GM21447 (cell line): ENCODE measurements around the gene FAF1.
A peak's percentile ranks its signal among the peaks of the same experiment; 100 is the strongest.
"Not testable (repeated sequence)": the region's sequence is repeated elsewhere in the genome, so short reads cannot be mapped to it uniquely, and the experiment has no call there.

Source experiments
- ATAC-seq: cut with Tn5 transposase; IDR thresholded peaks from one replicate; pipeline ENCODE4 v1.9.1; 2021; ENCODE audit not compliant: unreplicated experiment

Gene FAF1

DNA sequence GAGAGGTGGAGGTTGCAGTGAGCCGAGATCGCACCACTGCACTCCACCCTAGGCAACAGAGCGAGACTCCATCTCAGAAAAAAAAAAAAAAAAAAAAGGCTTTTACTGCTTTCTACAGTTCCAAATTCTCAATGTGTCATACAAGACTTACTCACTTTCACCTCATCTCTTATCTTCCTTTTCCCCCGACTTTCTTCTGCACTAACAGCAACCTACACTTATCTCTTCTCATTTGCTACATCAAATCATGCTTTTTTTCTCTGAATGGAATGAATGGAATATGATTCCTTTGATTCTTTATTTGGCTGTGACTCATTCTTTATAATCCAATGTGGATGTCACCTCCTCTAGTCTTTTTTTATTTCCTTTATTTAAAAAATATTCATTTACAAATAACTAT, 368.5 kb downstream of the FAF1 start:
- ATAC-seq = no peak

DNA sequence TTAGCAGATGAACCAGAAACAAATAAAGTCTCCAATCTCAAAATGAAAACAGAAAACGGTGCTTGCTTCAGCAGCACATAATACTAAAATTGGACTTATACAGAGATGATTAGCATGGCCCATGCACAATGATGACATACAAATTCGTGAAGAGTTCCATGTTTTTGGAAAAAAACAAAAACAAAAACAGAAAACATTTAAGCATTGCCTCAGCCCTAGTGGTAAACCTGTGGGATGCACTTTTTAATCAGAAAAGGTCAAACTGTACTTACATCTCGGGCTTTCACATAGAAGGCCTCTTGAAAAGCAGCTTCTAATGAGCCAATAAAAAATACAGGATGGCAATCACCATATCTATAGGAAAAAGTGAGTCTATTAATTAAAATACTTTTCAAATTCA, 377.7 kb downstream of the FAF1 start:
- no peak for ATAC-seq

DNA sequence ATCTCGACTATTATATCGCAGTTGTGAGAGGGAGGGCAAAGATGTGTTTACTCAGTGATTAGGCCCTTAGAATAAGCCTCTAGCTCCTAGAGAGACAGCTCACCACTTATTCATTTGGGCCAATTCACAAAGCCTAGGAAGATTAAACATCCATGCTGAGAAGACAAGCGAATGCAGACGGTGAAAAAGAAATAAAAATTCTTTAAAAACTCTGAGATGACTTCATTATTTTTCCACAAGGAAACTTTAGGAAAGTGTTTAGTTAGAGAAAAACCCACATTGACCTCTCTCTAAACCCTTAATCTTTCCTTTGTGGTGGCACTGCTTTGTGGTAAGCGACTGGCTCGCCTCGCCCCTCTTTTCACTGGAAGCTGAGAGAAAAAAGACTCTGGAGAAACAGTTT, 390.0 kb downstream of the FAF1 start:
- no peak for ATAC-seq

DNA sequence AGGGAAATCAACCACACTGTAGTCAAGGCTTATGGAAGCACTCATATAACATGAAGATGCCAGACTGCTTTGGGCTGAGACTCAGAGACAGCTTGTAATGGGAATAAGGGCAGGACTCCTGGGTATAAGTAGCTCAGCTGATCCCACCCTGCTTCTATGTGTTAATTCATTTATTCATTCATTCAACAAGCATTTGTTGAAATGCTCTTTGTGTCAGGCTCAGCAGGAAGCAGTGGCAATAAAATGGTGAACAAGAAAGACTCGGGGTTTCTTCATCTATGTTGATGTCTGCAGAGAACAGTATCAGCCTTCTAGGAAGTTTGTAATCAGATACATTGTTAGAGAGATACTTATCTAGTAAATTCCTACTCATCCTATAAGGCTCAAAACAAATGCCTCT, 391.3 kb downstream of the FAF1 start:
- no peak for ATAC-seq

DNA sequence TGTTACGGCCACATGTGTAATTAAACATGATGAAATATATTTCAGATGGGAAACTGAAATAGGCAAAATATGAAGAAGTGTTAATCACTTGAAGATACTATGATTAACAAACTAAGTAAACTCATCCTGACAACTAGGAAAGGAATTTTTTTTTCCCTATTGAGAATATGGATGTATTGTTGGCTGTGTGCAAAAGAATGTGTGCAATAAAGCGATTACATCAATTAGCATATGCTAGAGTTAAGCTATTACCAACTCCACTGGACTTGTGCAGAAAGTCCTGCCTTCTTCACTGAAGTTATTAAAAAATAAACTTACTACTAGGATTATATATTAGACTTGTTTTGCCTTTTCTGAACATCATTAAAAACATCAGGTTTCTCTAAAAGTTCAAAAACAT, 393.7 kb downstream of the FAF1 start:
- ATAC-seq = no peak

DNA sequence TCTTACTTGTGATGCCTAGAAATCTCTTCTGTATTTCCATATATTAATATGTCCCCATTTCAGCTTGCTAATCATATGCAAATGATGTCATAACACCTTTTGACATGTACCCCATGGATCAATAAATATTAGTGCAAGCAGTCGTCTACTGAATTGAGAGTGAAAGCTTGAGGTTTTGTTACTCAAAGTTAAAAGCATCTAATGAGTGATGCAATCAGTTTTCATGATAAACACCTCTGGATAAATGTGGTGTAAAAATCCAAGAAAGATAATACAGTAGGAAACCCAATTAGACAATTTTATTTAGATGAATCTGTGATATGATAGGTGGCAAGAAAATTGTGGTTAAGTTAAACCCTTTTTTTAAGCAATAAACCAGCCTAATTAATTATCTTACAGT, 395.6 kb downstream of the FAF1 start:
- ATAC-seq = no peak

DNA sequence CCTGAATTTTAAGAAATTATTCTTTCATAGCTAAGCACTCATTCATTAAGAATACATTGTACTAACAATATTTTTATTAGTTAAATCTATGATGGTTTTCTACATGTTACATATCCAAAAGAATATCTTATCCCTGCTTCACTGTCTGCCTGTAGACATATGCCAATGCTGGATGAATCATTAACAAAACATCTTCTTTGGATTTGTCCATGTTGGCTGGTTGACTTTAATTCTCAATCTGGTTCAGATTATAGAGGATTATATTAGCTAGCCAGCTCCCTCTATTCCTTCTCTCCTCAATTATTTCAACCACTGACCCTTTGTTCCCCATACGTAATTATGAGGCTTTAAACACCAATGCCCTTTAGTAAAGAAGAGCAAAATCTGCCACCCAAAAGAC, 398.0 kb downstream of the FAF1 start:
- ATAC-seq = no peak

DNA sequence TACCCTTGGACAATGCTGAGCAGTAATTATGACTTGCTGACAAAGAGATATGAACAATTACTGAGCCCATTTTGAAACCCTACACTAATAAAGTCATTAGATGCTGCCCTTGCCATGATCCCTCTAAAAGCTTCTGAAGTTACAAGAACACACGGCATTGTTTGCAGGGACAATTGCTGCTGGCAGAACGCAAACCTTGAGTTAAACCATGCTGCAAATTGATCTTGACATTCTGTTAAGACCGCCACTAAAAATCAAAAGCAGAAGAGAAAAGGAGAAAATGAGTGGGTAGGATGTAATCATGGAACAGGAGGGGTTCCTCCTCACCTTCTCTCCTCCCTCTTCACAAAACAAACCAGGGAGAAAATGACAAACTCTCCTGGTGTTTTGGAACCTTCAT, 400.6 kb downstream of the FAF1 start:
- no peak for ATAC-seq

DNA sequence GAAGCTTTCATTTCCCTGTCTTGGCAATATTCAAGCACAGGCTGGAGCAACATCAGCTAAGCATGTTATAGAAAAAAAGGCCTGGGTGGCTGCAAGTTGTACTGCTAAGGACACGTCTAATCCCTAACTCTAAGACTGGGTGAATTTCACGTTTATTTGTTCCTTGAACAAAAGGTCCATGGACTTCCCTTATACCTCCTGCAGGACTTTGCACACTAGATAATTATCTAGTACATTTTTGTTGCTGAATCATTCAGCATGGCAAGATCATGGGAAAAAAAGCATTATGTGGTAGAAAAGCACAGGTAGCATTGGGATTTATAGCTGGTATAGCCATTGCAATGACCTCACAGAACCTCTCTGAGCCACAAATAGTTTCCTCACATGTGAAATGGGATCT, 406.1 kb downstream of the FAF1 start:
- no peak for ATAC-seq

DNA sequence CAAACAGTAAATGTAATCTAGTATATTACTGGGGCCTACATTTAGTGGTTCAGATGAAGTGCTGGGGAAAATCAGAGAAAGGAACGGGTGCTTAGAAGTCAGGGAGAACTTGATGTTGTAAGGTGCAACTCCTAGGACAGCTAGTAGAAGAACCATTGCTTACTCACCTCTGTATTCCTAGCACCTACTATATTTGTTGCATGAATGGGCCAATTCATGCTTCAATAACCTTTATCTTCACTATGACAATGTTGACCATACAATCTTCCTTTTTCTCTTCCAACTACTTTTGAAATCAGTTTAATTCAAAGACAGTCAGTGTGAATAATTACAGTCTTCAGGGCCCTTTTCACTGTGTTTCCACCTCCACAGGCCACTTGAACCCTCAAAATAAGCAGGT, 411.8 kb downstream of the FAF1 start:
- no peak for ATAC-seq

DNA sequence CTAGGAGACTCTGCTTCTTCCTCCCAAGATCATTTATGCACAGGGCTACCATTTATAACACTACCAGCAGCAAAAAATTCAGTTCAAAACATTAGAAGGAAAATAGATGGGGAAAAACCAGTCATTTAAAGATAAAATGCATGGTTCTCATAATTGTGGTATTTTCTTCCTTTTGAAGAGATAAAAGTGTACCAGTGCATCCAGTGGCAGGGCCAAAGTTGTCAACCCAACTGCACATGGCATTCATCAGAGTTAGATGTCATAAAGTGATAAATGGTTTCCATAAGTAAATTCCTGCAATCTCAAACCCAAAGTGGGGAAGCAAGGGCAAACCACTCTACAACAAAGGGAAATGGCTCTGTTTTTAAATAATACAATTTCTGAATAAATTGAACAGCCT, 417.7 kb downstream of the FAF1 start:
- no peak for ATAC-seq

DNA sequence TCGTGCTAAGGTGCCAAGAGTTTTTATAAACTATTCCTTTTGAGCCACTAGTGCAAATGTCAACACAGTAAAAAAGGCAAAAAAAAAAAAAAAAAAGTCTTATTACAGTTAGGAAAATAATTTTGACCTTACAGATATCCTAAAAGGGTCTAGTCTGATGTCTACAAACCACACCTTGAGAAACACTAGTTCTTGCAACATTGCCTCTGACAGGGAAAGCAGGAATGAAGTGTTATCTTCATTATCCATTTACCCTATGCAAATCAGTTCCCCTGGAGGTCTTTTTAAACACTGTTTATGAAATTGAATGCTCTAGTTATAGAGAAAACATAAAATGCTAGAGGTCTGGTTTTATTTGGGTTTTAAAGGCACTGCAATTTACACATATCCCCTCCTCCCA, 421.6 kb downstream of the FAF1 start:
- no peak for ATAC-seq

DNA sequence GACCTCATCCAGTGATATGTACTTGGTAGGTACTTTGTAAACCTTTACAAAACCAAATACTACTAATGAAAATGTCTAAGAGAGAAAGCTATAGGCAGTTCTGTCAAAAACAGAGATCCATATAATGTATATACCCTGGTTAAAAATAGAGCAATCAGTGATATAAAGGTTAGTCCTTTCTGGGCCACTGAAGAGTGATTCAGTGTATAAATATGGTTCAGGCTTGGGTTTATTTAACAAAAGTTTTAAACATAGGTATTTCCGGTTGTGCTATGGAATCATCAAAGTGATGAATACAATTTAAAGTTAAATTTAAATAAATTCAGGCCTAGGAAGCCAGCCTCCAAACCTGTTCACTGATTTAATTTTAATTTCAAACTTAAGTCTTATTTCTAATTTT, 428.5 kb downstream of the FAF1 start:
- no peak for ATAC-seq

DNA sequence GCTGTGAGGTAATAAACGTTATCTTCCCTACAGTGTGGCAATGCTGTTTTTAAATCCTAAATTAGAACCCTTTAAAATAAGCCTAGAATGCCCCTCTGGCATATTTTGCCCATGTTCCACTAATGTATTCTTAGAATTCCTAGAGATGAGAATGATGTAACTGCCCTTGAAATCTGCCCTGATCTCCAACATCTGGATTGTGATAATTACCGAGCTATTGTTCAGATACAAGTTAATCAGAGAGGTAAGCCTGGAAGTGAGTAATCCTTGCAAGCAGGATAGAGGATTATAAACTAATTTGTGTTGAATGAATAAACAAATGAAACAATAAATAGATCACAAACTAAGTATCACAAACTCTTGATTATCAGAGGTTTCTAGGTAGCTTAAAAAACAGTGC, 429.0 kb downstream of the FAF1 start:
- no peak for ATAC-seq

DNA sequence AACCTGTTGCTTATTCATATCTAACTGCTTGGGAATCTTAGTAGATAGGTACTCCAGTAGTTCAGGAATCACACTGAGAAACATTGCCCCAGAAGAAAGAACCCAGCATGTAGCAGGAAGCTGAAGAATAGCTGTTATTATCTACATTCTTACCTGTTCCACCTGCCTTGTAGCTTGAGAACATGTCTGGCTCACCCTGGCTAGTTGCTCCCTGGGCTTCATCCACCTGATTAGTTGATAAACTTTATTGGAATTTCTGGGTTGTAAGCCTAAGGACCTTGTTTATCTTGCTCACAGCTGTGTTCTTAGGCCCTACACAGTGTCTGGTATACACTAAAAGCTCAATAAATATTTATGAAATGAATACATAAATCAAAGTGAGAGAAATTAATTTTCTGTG, 430.6 kb downstream of the FAF1 start:
- ATAC-seq = no peak

DNA sequence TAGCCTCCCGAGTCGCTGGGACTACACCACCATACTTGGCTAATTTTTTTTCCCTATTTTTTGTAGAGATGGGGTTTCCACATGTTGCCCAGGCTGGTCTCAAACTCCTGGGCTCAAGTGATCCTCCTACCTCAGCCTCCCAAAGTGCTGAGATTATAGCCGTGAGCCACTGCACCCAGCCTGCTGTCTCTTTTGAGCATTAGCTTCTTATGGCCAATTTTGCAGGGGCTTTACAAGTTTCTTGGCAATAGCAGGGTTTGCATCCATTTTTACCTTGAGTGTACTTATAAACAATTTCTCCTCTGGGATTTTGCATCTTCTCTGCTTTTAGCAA, 432.1 kb downstream of the FAF1 start:
- ATAC-seq = not testable (repeated sequence)

DNA sequence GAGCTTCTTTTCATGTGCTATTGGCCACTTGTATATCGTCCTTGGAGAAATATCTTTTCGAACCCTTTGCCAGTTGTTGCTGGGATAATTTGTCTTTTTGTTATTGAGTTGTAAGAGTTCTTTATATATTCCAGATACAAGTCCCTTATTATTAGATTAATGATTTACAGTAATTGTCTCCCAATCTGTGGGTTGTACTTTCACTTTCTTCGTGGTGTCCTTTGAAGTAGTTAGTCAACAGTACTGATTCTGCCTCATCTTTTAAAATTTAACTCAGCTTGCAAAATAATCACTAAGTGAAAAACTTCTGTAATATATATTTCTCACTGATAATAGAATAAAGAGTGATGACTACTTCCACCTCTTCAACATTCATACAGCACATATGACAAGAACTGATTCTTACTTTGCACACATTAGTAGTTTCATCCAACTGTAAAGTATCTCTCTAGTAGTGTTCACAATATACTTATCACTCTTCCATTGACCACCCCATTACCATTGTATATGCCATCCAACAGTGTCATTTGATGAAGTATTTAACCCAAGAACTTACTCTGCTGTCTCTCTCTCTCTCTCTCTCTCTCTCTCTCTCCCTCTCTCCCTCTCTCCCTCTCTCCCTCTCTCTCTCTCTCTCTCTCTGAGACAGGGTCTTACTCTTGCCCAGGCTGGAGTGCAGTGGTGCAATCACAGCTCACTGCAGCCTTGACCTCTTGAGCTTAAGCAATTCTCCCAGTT, 432.6 kb downstream of the FAF1 start:
- peak; percentile 77 for ATAC-seq

DNA sequence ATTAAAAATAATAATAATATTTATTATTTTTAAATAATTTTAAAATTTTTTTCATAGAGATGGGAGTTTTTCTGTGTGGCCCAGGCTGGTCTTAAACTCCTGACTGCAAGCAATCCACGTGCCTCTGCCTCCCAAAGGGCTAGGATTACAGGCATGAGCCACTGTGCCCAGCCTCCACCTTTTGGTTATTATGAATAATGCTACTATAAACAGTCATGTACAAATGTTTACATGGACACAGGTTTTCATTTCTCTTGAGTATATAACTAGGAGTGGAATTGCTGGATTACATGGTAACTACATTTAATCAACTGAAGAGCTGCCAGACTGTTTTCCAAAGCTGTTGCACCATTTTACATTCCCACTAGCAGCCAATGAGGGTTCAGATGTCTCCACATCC, 433.6 kb downstream of the FAF1 start:
- no peak for ATAC-seq

DNA sequence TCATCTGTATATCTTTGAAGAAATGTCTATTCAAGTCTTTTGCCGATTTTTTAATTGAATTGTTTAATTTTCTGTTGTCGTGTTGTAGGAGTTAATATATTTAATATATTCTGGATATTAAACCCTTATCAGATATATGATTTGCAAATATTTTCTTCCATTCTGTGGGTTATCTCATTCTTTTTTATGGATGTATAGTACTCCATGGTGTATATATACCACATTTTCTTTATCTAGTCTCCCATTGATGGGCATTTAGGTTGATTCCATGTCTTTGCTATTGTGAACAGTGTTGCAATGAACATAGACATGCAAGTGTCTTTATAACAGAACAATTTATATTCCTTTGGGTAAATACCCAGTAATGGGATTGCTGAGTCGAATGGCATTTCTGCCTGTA, 436.5 kb downstream of the FAF1 start:
- no peak for ATAC-seq

DNA sequence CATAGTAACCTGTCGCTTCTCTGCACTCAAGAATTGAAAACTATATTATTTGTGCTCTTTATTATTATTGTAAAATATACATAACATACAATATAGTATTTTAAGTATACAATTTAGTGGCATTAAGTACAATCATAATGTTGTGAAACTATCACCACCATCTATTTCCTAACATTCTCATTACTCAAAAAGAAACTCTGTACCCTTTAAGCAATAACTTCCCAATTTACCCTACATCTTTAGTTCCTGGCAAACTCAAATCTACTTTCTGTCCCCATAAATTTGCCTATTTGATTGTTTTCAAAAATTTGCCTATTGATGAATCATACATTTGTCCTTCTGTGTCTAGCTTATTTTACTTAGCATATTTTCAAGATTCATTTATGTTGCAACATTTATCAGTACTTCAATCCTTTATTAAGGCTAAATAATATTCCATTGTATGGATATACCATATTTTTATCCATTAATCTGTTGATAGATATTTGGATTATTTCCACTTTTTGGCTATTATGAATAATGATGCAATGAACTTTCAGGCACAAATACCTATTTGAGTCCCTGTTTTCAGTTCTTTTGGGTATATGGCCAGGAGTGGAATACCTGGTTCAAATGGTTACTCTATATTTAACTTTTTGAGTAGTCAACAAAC, 437.2 kb downstream of the FAF1 start:
- no peak for ATAC-seq

DNA sequence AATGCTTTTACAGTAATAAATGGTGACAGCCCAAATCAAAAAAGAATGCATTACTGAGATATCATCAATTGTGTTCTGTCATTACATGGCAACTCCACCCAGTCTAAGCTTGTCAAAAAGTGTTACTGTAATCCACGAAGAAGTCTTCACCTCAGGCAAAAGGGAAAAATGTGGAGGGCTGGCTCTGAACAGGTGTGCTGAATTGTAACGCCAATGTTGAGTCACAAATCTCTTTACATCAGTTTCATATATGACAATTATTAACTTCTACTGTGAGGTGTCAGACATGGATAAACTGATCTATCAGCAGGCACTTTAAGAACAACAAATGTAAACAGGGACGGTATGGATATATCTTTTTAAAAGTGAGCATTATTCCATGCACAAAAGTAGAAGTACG, 438.4 kb downstream of the FAF1 start:
- ATAC-seq = no peak

DNA sequence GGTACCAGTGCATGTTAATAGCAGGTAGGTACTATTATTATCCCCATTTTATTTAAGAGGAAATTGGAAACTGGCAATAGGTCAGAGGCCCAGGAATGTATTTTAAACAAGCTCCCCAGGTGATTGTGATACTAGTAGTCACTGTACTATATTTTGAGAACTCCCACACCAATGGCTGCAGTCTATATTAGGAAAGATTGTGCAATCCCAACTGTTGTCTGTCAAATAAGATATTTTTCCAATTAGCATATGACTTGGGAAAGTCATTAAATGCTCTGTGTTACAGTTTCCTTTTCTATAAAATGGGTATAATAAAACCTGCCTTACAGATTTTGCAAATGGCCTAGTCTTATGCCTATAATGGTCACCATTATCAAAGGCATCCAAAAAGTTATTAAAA, 442.6 kb downstream of the FAF1 start:
- no peak for ATAC-seq

DNA sequence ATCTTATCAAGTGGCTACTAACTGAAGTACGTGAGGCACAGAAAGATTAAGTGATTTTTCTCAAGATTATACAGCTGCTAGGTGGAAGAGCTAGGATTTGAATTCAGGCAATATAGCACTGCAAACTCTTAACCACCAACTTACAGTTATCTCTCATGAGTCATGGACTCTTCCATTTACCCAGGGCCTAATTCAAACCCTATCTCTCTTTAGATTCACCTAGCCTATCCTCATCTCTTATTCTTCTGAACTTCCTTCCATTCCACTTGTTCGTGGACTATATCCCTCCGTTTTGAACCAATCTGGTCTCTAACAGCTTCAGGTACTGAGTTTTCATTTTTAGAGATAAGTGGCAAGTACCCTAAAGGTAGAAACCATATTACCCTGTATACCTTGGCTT, 444.0 kb downstream of the FAF1 start:
- no peak for ATAC-seq
